GM19238 (cell line): Measurements from ENCODE around the gene USP47.

Source experiments
- DNase-seq: peaks from one replicate; pipeline ENCODE4 v3.0.0; 2011; ENCODE audit warnings: low spot score; ENCODE audit not compliant: insufficient read length

Gene USP47

DNA sequence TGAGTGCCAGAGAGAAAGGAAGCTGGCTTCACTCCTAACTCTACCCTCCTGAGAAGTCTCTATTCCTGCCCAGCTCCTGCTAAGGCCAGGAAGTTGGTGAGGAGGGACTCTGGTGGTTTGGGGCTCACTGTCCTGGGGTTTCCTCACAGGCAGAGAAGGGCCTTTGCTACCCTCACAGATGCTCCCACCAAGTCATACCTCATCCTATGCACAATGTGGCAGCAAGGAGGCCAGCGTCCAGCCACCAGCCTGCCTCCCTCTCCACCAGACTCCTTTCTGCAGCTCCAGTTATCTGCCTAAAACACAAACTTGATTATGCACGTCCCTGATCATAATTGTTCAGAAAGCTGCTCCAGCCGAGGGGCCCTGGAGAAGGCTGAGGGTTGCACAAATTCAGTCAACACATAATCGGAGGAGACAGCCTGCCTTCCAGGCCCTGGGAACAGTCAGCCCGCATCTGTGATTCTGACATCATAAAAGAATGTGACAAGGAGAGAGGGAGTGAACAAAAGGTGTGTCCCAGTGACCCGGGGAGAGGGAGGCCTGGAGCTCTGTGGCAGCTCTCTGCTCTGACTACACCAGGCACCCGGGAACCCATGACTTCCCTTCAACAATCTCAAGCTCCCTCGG lies 137.8 kb downstream of the USP47 start:
- no peak for DNase-seq

DNA sequence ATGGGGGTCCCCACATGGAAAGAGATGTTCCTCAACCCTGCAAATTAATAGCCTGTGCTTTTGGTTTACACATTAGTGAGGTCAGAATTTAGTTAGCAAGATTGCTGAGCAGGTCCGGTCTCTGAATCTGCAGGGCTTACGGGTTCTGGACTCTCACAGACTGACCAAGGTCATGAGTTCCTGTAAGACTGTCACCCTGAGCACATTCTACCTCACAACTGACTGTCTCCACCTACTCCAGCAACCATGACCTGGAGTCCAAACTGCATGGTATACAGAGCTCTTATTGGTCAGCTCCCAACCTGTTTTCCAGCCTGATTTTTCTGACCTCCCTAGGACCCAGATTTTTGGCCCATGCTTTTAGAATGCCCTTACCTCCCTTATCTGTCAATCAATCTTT lies 138.4 kb downstream of the USP47 start:
- no peak for DNase-seq

DNA sequence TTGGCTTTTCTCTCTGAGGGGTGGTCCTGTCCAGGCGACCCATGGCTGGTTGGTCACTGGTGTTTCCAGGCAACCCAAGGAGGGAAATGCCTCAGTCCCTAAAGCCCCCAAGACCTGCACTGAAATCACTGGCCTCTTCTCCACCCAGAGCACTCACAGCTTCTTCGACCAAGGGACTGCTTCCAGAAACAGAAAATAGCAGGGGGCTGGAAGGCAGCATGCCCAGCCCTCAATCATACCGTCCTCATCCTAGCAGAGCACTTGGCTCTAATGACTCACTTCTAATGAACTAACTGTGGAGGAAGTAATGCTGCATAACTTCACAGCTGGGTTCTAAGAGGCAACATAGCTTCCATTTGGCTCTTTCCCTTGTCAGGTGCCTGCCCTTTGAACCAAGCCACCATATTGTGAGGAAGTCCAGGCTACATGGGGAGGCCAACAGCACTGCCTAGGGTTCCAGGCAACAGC lies 139.1 kb downstream of the USP47 start:
- DNase-seq, result no peak

DNA sequence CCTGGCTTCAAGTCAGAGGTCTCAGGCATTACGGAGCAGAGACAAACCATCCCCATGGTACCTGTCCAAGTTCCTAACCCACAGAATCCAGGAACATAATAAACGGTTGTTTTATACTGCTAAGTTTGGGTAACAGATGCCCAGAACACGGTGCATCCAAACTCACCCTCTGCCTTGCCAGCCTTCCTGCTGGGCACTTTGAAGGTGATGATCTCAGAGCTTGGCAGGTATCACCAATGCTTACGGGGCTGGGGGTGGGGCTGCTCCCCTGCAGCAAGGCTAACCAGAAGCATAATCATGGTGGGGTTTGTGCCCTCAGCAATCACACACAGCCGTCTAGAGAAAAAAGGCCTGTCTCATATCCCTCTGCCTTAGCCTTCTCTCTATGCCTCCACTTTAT lies 139.6 kb downstream of the USP47 start:
- DNase-seq, result no peak

DNA sequence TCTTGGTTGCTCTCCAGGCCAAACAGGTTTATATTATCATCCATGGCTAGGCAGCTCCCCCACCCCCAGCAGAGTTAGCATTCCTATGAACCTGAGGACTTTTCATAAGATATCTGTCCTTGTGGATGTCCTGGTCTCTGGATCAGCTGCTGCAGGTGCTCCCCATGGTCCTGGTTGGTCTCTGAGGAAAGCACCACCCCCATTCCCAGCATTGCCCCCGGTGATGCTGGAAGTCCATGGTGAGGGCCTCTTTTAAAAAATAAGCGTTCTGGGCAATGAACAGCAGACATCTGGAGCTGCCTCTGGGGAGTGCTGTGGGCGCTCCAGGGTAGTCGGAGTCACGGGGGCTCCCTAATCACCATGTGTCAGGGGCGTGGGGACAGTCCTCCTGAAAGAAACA lies 140.1 kb downstream of the USP47 start:
- no peak for DNase-seq

DNA sequence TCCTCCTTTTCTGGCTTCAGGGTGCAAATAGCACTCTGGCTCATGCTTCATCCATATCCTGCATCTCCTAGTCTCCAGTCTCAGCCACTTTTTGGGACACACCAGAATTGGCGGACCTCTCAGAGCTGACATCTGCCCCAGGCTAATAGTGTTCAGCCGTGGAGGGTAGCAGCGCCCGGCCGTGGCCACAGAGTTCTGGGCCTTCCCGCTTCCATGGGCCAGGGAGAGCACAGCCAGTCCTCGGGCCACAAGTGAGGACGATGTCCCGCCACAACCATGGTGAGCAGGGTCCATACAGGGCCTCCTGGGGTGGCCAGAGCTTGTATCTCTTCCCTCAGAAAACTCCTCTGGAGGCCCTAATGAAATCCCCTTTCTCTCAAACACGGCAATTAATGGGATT lies 140.7 kb downstream of the USP47 start:
- DNase-seq, result no peak

DNA sequence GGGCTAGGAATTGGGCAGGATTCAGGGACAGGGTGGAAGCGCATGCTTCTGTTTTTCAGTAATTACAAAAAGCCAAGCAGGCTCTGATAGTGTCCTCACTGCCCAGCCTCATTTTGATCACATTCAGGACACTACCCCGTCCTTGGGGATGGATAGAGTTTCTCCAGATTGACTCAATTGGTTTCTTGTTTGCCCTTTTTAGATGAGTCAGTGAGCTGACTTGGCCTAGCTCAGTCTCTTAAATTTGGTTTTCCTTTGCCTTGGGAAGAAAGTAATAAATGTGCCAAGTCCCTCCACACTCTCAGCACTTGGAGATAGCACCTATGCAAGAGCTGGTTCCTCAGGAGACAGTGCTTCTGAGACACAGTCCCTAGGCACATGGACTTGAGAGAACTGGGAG lies 141.2 kb downstream of the USP47 start:
- no peak for DNase-seq

DNA sequence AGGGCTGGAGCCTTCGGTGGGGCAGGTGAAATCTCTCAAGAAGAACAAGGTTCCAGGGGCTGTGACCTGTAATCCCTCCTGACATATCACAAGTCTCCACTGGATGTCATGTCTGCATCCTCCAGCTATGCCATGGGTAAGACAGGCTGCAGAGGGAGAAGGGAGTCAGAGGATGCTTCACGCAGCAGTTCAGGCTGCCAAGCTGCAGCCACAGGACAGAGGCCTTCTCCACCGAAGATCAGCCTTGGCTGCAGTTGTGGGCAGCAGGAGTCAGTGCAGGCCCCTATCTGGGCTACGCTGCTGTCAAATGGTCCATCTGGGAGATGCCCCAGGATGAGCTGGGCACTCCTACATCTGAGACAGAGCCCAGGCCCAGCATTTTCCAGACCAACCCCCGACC lies 141.7 kb downstream of the USP47 start:
- no peak for DNase-seq

DNA sequence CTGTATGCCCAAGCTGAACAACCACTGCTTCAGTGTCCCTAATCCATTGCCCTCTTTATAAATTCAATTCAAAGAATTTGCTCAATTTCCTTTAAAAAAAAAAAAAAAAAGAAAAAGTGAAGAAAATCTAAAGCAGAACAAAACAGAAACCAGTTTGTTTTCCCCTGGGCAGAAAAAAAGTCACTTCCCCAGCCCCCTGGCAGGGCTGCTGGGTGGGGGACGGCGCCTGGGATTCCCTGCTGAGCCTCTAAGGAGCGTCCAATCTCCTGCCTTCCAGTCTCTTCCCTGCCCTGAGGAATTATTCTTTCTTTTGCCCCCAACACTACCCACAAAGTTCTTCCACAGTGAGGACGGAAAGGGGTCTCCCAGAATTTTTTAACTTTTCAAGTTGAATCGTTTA lies 142.8 kb downstream of the USP47 start:
- DNase-seq, result no peak

DNA sequence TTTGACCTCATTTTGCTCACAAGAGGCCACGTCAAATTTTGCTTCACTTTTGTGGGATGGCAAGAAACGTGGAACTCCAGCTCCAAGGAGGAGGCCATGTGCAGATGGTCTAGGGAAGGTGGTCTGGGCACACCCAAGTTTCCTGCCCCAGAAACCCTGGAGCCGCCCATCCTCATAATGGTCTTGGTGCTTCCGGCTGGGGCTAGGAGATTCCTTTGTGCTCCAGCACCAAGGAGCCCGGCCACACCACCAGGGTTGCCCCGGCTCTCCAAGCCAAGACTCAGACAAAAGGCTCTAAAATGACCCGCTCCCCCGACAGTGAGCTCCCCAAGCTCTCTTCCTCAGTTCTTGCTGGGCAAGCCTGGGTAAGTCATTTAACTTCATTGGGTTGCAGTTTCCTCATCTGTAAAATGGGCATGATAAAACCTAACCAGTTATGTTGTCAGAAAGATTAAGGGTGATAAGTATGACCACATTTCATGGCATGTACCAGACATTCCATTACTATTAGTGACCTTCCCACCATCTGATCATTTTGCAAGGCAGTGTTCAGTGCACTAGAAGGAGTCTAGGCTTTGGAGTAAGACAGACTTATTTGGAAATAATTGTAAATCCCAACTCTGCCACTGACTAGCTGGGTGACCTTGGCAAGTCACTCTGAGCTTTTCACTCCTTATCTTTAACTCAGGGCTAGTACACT lies 143.4 kb downstream of the USP47 start:
- no peak for DNase-seq

DNA sequence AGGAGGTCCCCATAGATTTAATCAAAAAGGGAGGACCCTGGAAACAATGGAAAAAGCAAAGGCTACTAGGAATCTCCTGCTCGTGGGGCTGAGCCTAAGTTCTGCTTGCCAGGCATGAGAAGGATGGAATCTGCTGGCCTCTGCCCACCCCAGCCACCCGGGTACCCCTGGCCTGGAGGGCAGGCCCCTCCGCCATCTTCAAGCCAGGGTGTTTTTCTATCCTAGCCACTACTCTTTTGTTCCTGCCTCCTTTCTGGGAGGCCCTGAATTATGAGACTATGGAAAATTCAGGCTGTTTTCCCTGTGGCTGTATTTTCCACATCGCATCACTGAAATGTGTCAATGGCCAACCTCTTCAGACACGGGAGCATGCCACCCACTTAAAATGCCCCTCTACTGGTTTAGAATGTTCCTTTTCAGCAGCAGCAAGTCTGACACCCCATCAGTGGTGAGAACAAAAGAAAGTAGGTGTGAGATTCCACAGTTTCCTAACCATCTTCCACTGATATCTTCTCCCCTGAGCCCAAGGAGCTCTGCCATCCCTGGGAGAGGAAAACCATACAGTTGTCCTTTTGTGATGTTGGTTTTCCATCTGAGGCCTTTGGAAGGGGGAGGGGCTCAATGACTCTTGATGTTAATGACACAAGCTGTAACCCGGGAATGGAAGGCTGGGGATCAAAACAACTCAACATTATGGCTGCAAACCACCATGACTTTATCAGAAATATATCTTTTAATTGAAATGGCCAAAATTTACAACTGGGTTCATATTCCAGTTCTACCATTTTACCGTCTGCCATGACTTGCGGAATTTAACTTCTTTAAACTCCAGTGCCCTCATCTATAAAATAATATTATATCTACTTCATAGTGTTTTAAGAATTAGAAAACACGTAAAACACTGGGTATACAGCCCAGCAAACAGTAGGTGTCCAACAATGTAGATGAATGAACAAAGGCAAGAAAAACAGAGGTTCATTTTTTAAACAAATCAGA lies 144.5 kb downstream of the USP47 start:
- DNase-seq, result no peak

DNA sequence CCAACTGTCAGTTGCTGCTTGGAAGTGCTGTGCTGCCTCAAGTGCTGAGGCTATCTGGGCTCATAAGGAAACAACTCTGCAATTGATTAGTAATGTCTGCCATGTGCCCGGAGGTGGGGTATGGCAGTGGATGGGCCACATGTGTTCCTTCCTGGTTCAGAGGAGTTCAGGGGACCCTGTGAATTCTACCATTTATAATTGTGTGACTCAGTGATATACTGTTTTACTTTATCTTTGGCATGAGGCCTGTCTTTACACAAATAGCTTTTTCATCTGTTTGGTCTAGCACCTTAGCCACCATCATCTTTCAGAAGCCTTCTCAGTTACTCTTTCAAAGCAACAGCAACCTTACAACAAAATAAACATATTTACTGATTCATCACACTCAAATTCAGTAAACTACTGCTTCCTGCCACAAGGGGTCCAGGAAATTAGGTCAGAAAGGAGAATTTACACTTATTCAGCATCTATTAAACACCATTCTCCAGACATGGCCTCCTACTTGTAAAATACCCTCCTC lies 145.8 kb downstream of the USP47 start:
- DNase-seq, result no peak

DNA sequence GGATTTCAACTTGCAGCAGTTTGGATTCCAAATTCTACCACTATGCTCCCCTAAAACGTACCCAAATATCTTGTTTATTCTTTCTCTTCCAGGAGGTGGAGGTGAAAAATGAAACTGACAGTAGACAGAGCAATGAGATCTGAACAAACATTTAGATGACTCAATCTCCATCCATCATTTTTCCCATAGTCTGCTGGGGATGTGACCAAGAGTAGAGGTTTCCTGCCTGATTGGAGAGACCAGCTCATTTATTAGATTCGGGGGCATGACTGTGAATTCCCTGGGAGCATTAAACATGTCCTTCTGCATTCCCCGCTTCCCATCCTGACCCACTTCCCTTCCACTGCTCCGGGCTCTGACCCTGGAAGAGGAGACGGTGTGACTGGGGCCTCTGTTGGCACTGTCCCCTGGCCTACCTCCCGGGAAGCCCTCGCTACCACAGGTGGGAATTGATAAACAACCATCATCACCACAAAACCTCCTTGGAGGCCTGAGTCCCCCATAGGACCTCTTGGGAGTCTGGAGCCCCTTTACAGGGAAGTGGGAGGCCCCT lies 146.4 kb downstream of the USP47 start:
- DNase-seq, result no peak

DNA sequence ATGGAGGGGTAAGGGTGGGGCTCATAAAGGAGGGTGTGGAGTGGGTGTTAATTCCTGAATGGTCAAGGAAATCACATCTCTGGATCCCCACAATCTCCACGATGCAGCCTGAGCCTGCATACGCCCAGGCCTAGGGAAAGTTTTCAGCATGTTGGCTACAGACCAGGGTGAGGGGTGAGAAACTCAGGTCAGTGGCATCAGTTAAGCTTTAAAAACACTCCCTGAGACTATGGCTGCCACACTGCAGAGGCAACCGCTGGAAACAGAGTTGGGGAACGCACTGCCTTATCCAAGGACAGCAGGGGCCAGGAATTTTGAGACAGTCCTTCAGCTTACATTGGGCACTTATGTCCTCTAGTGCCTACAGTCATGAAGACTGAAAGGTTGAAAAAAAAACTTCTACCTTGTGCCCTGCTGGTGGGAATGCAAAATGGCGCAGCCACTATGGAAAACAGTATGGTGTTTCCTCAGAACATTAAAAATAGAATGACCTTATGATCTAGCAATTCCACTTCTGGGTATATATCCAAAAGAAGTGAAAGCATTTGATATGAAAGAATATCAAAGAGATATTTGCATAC lies 147.0 kb downstream of the USP47 start:
- no peak for DNase-seq

DNA sequence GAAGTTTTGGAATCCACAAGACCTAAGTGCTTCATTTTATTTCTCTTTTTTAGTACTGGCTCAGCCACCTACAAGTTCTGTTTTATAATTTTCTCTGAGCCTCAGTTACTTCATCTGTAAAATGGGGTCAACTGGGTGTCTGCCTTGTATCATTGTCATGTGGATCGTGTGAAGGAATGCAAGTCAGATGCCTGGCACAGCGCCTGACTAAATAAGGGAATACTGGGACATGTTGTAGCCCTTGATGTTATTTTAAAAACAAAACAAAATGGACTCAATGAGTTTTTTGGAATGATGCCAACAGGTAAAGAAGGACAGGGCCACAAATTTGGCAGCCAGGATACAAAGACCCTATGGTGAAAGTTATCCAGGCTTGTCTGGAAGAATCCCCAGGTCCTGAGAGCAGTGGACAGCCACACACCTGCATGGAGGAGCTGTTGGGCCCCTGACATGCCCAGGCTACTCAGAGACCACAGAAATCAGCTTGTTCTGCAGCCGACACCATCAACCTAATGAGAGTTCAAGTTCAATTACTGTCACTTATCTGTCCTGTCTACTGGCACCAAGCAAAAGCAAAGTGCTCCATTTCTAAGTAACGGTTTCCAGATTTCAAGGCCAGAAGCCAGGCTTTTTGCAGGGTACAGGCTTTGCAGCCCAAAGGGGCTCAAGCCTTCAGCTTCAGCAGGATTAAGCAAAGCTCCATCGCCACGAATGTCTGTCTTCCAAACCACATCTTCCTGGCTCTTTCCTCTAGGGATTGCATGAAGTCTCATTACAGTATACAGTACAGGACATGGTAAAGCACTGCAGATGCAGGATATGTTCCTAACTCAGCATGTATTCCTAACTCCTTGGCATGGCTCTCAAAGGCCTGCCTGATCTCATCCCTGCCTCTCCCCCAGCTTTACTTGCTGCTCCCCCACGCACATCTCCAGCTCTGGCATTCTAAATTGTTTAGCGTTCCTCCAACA lies 148.3 kb downstream of the USP47 start:
- DNase-seq, result no peak

DNA sequence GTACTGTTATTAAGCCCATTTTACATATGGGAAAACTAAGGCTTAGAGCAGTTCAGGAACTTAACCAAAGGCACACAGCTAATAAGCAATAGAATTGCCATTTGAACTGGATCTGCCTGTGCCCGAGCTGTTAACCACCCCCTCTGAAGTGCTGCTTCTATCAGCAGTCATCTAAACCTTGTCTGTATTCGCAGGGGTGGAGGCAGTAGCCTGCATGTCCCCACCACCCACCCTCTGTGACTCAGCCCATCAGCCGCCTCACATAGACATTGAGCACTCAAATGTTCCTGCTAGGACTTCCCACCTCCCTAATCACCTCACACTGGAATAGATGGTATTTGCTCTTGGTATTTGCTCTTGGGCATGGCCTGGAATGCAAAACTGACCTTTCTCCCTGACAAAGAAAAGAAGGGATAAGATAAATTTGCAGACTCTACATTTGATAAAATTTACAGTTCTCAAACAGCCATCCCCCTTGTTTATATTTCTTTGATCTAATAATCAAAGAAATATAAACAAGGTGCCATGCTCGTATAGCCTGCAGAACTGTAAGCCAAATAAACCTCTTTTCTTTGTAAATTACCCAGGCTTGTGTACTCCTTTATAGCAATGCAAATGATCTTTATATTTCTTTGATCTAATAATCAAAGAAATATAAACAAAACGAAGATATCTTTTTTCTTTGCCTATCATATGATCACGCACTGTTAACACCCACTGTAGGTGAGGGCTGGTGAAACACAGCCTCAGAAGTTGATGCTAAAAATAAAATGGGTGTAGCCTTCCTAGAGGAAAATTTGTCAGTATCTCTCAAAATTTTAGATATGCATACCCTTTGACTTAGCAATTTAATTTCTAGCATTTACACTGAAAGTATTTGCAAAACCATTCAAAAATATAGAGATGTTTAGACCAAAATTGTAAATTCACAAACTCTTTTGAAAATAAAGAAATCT lies 150.8 kb downstream of the USP47 start:
- no peak for DNase-seq

DNA sequence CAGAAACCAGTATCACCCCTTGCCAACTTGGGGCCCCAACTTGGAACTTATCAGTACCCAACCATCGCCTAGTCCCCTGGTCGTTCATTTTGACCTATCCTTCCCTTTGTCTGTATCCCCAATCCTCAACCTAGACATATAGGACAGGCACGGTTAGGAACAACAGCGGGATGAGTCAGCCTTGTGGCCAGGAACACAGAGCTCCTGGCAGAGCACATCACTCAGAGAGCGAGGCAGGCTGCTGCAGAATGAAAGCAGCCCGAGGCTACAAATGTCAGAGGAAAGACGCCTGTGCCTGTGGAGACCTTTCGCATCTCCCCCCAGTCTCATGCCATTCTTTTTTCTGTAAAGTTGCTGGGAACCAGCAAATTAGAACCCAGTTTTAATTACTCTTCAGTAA lies 152.1 kb downstream of the USP47 start:
- no peak for DNase-seq

DNA sequence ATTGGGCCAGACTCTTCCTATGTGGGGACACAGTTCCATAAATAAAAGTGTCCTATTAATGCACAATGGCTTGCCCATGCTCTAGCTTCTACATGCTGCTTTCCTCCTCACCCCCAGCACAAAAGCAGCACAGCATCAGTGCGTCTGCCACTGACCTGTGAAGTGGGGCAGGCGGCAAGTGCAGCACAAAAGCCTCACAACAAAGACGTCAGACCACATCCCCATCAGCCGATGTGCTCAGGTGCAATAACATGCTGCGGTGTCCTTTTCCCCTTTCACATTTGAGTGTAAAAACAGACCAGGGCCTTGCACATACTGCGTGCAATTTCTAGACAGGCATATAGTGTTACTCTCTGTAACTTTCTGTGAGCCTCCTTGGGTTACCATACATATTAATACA lies 153.8 kb downstream of the USP47 start:
- DNase-seq, result no peak
